DLD1 (cell line): ENCODE results near the gene PRR14.
"Not testable (repeated sequence)": the region's sequence is repeated elsewhere in the genome, so short reads cannot be mapped to it uniquely, and the experiment has no call there.

Source experiments
- in situ Hi-C: cut with HindIII; loops from 2 replicates; pipeline ENCODE4 v1.10.0; 2017; ENCODE audit warnings: low sequenced_read_pairs

PRR14 gene

DNA sequence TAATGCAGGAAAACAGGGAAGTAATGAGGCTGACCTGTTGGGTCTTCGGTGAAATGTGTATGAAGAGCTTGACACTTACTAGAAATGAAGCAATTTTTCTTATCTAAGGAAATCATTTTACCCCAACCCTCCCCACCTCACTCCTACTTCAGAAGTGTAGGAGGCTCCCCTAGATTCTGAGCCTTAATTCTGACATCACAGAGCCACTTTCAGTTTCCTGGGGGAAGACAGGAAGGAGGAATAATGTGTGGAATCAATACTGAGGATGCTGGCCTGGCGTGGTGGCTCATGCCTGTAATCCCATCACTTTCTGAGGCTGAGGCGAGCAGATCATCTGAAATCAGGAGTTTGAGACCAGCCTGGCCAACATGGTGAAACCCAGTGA lies 27.8 kb downstream of the PRR14 start:
- in situ Hi-C loops, result no loop called here

- in situ Hi-C loops, result no loop called here
Measured at GRCh38 chr16:30680326-30680725, 29.6 kb downstream of the PRR14 start.

GRCh38 chr16:30688701-30689100 lies 37.9 kb downstream of the PRR14 start:
- in situ Hi-C loops, result no loop called here

DNA sequence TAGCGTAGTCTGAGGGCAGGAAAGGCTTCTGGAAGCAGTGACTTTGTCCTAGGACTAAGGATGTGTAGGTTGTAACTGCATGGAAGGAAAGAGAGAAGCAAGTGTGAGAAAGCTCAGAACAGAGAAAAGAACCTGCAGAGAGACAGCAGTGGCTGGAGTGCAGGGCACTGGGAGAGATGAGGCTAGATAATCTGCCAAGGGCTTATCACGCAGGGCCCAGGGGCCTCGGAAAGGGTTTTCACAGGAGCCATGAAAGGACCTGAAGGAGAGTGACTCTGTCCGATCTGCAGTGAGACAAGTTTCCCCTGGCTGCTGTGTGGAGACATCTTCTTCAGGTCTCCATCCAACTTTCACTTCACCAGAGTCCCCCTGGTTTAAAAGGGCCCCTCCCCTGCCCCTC lies 41.1 kb downstream of the PRR14 start:
- in situ Hi-C loops, result no loop called here

- in situ Hi-C loops, result no loop called here
Measured at GRCh38 chr16:30692396-30693064, 41.8 kb downstream of the PRR14 start.

DNA sequence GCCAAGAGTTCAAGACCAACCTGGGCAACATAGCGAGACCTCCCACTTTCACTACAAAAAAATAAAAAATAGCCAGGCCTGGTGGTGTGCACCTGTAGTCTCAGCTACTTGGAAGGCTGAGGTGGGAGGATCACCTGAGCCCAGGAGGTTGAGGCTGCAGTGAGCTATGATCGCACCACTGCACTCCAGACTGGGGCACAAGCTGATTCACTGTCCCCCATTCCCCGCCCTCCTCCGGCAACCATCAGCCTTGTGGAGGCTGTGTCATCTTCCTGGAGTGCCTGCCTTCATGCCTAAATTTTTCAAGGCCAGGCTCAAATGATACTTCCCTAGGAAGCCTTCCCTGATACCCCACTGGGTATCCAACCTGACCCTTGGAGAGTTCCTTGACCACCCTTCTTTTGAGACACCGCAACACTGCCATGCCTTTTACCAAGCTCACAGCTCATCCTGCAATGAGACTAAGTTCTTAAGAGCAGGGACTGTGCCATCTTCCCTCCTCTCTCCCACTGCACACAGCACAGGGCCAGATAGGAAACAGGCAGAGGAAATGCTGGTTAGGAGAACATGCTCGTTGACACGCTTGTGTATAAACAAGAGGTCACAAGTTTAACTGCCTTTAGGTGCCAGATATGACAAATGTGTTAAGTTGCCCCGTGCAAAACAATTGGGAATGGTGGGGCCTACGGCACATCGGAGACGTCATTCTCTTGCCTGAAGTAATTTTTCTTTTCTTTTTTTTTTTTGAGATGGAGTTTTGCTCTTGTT lies 44.4 kb downstream of the PRR14 start:
- in situ Hi-C loops, result no loop called here

- in situ Hi-C loops, result not testable (repeated sequence)
Measured at GRCh38 chr16:30696646-30697045, 45.9 kb downstream of the PRR14 start.

DNA sequence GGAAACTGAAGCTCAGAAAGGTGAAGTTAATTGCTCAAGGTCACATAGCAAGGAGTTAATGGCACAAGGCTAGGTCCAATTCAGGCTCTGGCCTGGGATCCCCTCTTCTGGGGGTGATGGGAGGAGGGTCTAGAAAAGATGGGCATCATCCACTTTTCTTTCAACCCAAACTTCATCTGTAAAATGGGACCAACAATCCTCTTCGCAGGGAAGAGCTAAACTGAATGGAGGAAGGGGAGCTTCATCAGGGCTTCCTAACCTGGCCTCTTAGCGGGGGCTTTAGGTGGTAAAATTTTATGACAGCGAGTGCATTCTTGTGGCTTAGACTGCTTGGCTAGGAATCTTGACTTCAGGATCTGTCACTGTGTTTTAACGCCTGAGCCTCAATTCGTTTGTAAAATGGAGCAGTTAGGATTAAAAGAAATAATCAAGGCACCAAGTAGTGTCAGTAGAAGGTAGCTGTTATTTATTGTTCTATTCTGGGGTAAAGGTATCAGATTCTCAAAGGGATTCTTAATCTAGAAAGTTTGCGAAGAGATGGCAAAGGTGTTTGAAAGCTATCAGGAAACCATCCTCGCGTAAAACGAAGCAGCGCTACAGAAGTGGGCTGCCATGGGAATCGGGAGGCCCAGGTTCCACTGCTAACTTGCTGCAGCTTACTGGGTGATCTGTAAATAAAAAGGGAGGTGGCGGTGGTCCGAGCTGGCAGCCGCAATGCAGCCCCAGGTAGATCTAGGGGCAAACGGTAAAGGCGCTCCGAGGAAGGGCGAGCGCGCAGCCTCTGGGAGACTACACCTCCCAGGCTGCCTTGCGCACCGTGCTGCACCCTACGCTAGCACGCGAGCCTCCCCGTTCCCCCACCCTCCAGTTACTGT lies 46.7 kb downstream of the PRR14 start:
- in situ Hi-C loops, result no loop called here

DNA sequence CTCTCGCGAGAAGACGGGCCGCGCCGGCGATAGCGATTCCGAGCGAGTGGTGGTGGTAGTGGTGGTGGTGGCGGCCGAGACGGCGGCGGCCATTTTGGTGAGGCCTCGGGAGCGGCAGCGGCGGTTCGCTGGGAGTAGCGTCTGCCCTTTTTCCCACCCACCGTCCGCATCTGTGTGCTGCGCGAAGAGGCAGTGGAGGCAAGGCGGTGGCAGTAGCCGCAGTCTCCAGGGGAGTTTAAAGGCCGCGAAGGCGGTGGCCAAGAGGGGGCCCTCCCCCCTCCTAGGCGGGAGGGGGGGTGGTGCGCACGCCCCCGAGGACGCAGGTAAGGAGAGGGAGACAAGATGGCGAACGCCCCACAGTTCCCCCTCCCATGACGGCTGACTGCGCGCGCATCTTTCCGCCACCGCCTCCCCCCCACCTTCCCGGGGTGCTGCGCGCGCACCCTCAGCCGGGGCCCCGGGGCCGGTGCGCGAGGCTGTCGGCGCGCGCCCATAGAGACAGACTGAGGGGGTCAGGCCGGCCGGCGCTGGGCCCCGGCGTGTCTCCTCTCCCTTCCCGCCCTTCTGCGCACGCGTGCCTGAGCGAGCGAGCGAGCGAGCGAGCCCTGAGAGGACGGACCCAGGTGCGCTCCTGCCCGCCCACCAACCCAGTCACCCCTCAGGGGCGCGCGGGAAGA lies 47.5 kb downstream of the PRR14 start:
- in situ Hi-C loops, result no loop called here

- in situ Hi-C loops, result no loop called here
Measured at GRCh38 chr16:30698816-30699614, 48.3 kb downstream of the PRR14 start, which contains the start of gene SRCAP. Gene SRCAP, plus strand, starts transcription at chr16:30699171. Its CDS starts 1,654 bp downstream, at chr16:30700825.

GRCh38 chr16:30699615-30700099 lies 48.9 kb downstream of the PRR14 start:
- in situ Hi-C loops, result no loop called here

- in situ Hi-C loops, result no loop called here
Measured at GRCh38 chr16:30700491-30700890, 49.7 kb downstream of the PRR14 start.

GRCh38 chr16:30700971-30701370 lies 50.2 kb downstream of the PRR14 start:
- in situ Hi-C loops, result no loop called here

- in situ Hi-C loops, result not testable (repeated sequence)
Measured at GRCh38 chr16:30703071-30703470, 52.3 kb downstream of the PRR14 start.

DNA sequence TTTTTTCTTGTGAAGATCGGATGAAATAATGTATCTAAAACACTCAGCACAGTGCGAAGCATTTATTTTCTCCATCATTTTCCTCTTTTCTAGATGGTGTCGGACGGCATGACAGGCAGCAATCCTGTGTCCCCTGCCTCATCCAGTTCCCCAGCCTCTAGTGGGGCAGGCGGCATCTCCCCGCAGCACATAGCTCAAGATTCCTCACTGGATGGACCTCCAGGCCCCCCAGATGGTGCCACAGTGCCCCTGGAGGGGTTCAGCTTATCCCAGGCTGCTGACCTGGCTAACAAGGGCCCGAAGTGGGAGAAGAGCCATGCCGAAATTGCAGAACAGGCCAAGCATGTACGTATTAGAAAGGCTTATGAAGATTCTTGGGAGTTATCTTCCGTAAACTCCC lies 53.2 kb downstream of the PRR14 start:
- in situ Hi-C loops, result no loop called here
